KMS-11 (cell line): ENCODE data around the gene DISP2.

Experiments used
- H2AFZ ChIP-seq: fragments of 200-600 bp; sonication (generic); 2 replicates; pipeline ENCODE4 v1.6.1; 2016; ENCODE audit warnings: antibody characterized with exemption, mixed run types, low read depth
- H3K27ac ChIP-seq: fragments of 200-600 bp; sonication (generic); 2 replicates; pipeline ENCODE4 v1.6.1; 2016; ENCODE audit warnings: mild to moderate bottlenecking, mixed run types
- H3K27me3 ChIP-seq: fragments of 200-600 bp; sonication (generic); 2 replicates; pipeline ENCODE4 v1.6.1; 2017; ENCODE audit warnings: mild to moderate bottlenecking, low read depth, mixed run types, moderate library complexity; ENCODE audit not compliant: insufficient read depth
- H3K36me3 ChIP-seq: fragments of 200-600 bp; sonication (generic); 2 replicates; pipeline ENCODE4 v1.6.1; 2017; ENCODE audit warnings: mild to moderate bottlenecking, mixed run types; ENCODE audit not compliant: insufficient read depth
- H3K4me1 ChIP-seq: fragments of 200-600 bp; sonication (generic); 2 replicates; pipeline ENCODE4 v1.6.1; 2016; ENCODE audit warnings: mild to moderate bottlenecking, low read depth, mixed run types; ENCODE audit not compliant: poor library complexity, severe bottlenecking
- H3K4me2 ChIP-seq: fragments of 200-600 bp; sonication (generic); 2 replicates; pipeline ENCODE4 v1.7.0; 2016; ENCODE audit warnings: mild to moderate bottlenecking, mixed run types
- H3K4me3 ChIP-seq: fragments of 200-600 bp; sonication (generic); IDR thresholded peaks from 2 replicates; pipeline ENCODE4 v1.6.1; 2017; ENCODE audit warnings: low read depth, low read length, mixed read lengths; ENCODE audit not compliant: insufficient read depth
- H3K79me2 ChIP-seq: fragments of 200-600 bp; sonication (generic); 2 replicates; pipeline ENCODE4 v1.6.1; 2016; ENCODE audit warnings: low read depth, mixed run types; ENCODE audit not compliant: insufficient read depth
- H3K9ac ChIP-seq: fragments of 200-600 bp; sonication (generic); 2 replicates; pipeline ENCODE4 v1.6.1; 2016; ENCODE audit warnings: mild to moderate bottlenecking, mixed run types
- H4K20me1 ChIP-seq: fragments of 200-600 bp; sonication (generic); 2 replicates; pipeline ENCODE4 v1.6.1; 2016; ENCODE audit warnings: mild to moderate bottlenecking, mixed run types; ENCODE audit not compliant: insufficient read depth
- CTCF ChIP-seq: fragments of 200-600 bp; sonication (generic); conservative IDR thresholded peaks from 2 replicates; pipeline ENCODE4 v1.6.1; 2017; ENCODE audit warnings: low read depth, mild to moderate bottlenecking, antibody characterized with exemption, low read length, moderate library complexity, mixed read lengths

Gene DISP2

DNA sequence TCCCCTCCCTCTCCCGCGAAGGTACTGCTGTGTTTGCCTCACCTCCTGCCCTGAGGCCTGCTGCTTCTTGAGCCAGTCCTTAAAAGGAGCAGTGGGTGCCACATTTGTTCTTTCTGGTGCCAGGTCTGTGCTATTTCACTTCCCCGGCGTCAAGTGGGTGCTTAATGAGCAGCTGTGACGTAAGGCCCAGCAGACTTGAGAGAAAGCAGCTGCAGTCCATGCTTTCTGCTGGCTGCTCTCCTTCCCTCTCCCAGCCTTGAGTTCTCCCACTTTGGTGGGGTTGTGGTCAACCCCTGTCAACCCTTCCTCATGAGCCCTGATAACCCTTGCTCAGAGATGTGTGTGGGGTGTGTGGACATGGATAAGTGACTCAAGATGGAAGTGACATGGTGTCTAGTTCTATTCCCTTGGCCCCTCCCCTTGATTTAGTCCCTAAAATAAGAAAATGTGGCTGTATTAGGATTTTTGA is 27.6 kb upstream of the DISP2 start:
- H3K27me3 ChIP-seq, result no peaks in the 10 kb centered on the region
- no peaks in the 10 kb centered on the region for H4K20me1 ChIP-seq
- H3K36me3 ChIP-seq, result no peaks in the 10 kb centered on the region
- H3K4me1 ChIP-seq, result peaks cover 56% of the 10 kb centered on the region
- no peak overlapping the region for H2AFZ ChIP-seq
- H3K79me2 ChIP-seq, result peaks cover 18% of the 10 kb centered on the region
- no peak for TF ChIP-seq CTCF
- H3K27ac ChIP-seq, result peak overlapping the region; percentile 97; the same call in 1 of the 2 replicates
- peak overlapping the region; percentile 99; the same call in 1 of the 2 replicates for H3K4me2 ChIP-seq
- H3K9ac ChIP-seq, result no peak overlapping the region
- H3K4me3 ChIP-seq, result no peak overlapping the region

GRCh38 chr15:40331026-40331425 is 27.0 kb upstream of the DISP2 start:
- TF ChIP-seq CTCF, result no peak
- H4K20me1 ChIP-seq, result no peaks in the 10 kb centered on the region
- no peak overlapping the region for H2AFZ ChIP-seq
- H3K4me2 ChIP-seq, result no peak overlapping the region
- H3K4me1 ChIP-seq, result peaks cover 49% of the 10 kb centered on the region
- H3K27ac ChIP-seq, result peak overlapping the region; percentile 97; the same call in 1 of the 2 replicates
- no peak overlapping the region for H3K9ac ChIP-seq
- no peaks in the 10 kb centered on the region for H3K36me3 ChIP-seq
- no peaks in the 10 kb centered on the region for H3K27me3 ChIP-seq
- no peak overlapping the region for H3K4me3 ChIP-seq
- H3K79me2 ChIP-seq, result peaks cover 12% of the 10 kb centered on the region; the same call in 1 of the 2 replicates

DNA sequence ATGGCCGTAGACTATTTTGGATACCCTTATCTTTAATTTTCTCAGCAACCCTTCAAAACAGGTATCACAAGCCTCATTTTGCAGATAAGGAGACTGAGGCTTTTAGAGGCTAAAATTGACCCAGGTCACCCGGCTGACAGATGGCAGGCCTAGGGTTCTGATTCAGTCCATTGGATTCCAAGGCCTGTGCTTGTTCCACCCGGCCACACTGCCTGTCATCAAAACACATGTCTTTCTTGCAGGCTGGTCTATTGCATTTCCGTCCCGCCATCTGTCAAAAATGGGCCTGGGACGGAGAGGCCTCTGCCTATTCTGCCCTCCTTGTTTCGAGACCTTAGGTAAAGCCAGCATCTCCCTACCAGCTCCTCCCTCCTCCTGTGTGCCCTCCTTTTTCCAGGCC is 26.4 kb upstream of the DISP2 start:
- no peaks in the 10 kb centered on the region for H3K36me3 ChIP-seq
- H4K20me1 ChIP-seq, result no peaks in the 10 kb centered on the region
- no peak overlapping the region for H2AFZ ChIP-seq
- no peak for TF ChIP-seq CTCF
- H3K4me2 ChIP-seq, result no peak overlapping the region
- H3K27ac ChIP-seq, result no peak overlapping the region
- peaks cover 49% of the 10 kb centered on the region for H3K4me1 ChIP-seq
- H3K4me3 ChIP-seq, result no peak overlapping the region
- H3K27me3 ChIP-seq, result no peaks in the 10 kb centered on the region
- H3K79me2 ChIP-seq, result peaks cover 6% of the 10 kb centered on the region; the same call in 1 of the 2 replicates
- H3K9ac ChIP-seq, result no peak overlapping the region

GRCh38 chr15:40332113-40332781 is 25.8 kb upstream of the DISP2 start:
- no peak overlapping the region for H3K27ac ChIP-seq
- peaks cover 49% of the 10 kb centered on the region for H3K4me1 ChIP-seq
- H3K79me2 ChIP-seq, result peaks cover under 1% of the 10 kb centered on the region; the same call in 1 of the 2 replicates
- H4K20me1 ChIP-seq, result no peaks in the 10 kb centered on the region
- no peak overlapping the region for H2AFZ ChIP-seq
- H3K36me3 ChIP-seq, result no peaks in the 10 kb centered on the region
- no peak overlapping the region for H3K4me2 ChIP-seq
- H3K4me3 ChIP-seq, result no peak overlapping the region
- no peak overlapping the region for H3K9ac ChIP-seq
- no peak for TF ChIP-seq CTCF
- H3K27me3 ChIP-seq, result no peaks in the 10 kb centered on the region
